Ovary (tissue), 9 donors: ENCODE data around the gene MEF2C. TPM values are rescaled to one million over a fixed set of nuclear protein-coding genes. Genes with fewer than 3 reads are reported as not detected.

Source experiments
- DNase-seq, 5 donors: peaks; one replicate each; pipeline ENCODE4 v3.0.0-alpha.2; 2019 to 2020
- H3K27ac ChIP-seq, 2 donors: fragments of 200-600 bp; one replicate each; pipeline versions ENCODE4 v1.5.1 to v1.8.0; 2019 to 2022
- H3K27me3 ChIP-seq: fragments of 200-600 bp; one replicate; pipeline ENCODE4 v1.8.0; 2022
- H3K36me3 ChIP-seq: fragments of 200-600 bp; sonication (generic); one replicate; pipeline ENCODE4 v1.5.1; 2019
- H3K4me1 ChIP-seq: one replicate; pipeline ENCODE4 v1.8.1; 2013; ENCODE audit warnings: mild to moderate bottlenecking, moderate library complexity; ENCODE audit not compliant: insufficient read depth
- H3K4me3 ChIP-seq: fragments of 200-600 bp; sonication (generic); one replicate; pipeline ENCODE4 v1.5.1; 2017
- H3K9me3 ChIP-seq, 2 donors: fragments of 200-600 bp in 1 of 2; sonication (generic) in 1 of 2; one replicate each; pipeline versions ENCODE4 v1.5.1 to v1.8.1; 2013 to 2019; ENCODE audit warnings: mild to moderate bottlenecking in 1 of 2, moderate library complexity in 1 of 2
- EP300 ChIP-seq: sonication (generic); formaldehyde crosslinking; IDR thresholded peaks from one replicate; pipeline ENCODE4 v1.6.1; 2017; ENCODE audit warnings: antibody characterized with exemption
- POLR2A ChIP-seq: fragments of 450-650 bp; IDR thresholded peaks from one replicate; pipeline ENCODE4 v1.6.1; 2017; ENCODE audit warnings: antibody characterized with exemption, mild to moderate bottlenecking, moderate library complexity
- WGBS, 3 donors: extraction: QIAGEN DNeasy Blood & Tissue Kit in 1 of 3; methylation state at CpG; one replicate each; pipeline versions ENCODE4 v1.1.5 to v1.1.7; 2013 to 2017; 5-methylcytosine and 5-hydroxymethylcytosine counted together
- intact Hi-C, 4 donors: fragments of 100-400 bp; cut with DNase I; formaldehyde crosslinking; loops; one replicate each; pipeline versions ENCODE4 v1.11.0 to v1.15.1; 2022 to 2023
- polyA plus RNA-seq, 2 donors: library from polyadenylated mRNA; stranded (reverse); fragments of 200-250 nt in 1 of 2; fragments of 350-450 nt in 1 of 2; fragmentation: Illumina TruSeq in 1 of 2; extraction: RNeasy Lipid Tissue Mini Kit (QIAGEN cat#74804) in 1 of 2; gene quantifications; one replicate each; pipeline ENCODE4 v1.2.3, GENCODE V29; 2013 to 2014
- total RNA-seq, 7 donors: library from RNA; depleted of rRNA in 2 of 7; stranded (reverse); fragments of >200 nt in 2 of 7; fragmentation: NEBNext Ultra II Directional in 3 of 7; extraction: Animal tissue kit (Norgen Biotek cat#: 25700) in 3 of 7; gene quantifications; one replicate each; pipeline versions ENCODE4 v1.1.0 to v1.2.4, GENCODE V29; 2016 to 2023
- TF ChIP-seq, protein P1 (sequence below), 3 donors: fragments of 450-650 bp in 2 of 3; fragments of 200-600 bp in 1 of 3; IDR thresholded peaks; one replicate each; pipeline versions ENCODE4 v1.5.1 to v1.8.0; 2016 to 2022; ENCODE audit warnings: antibody characterized with exemption in 3 of 3, mild to moderate bottlenecking in 1 of 3
- donor health status: DM: no; HTN: no; CAD: no; lungs with moderate emphysema.
- donor health status: DM: no; HTN: no; CAD: no.
- donor health status: Bipolar disorder and iron deficiency.
- donor health status: DM: yes; HTN: yes; CAD: no.
- donor health status: DM: no; HTN: no; CAD: no.
- donor health status: DM: yes; HTN: yes; CAD: no.

MEF2C gene
- total and polyA plus RNA-seq, 9 donors = 27.2 to 91.4 (median 73.8) TPM

DNA sequence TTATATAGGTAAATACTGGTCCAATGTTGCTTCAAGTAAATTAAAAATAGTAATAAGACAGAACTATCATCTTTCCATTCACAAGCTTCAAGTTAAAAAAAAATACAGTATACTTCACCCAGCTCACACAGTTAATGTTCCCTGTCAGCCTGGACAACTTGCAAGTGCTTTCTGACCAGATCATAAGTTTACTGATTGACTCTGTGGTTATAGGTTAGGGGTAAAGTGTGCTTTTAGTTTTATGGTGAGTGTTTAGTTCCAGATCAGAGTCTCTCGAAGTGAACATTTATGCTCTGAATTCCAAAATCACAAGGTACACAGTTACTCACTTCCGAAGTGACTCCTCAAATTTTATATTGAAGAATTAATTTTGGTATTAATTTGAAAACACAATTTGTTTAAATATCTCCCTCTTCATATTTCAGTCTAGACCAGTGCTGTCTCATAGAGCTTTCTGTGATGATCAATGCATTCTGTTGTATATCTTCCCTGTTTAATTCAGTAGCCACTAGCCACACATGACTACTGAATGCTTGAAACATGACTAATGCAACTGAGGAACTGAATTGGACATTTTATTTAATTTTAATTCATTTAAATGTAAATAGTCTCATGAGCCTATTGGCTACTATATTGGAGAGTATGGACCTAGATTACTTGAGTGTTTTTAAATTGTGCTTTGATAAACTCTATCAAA is 90.7 kb downstream of the MEF2C start:
- no peaks in the 10 kb centered on the region for H3K4me1 ChIP-seq
- H3K36me3 ChIP-seq = no peaks in the 10 kb centered on the region
- no peak overlapping the region for H3K27ac ChIP-seq
- no peaks in the 10 kb centered on the region for H3K27me3 ChIP-seq
- 62 to 91% (median 89%) methylated on average over 2 of the region's 2 CpGs for WGBS, 3 donors
- DNase-seq = no peak
- intact Hi-C loops = no loop called here
- H3K4me3 ChIP-seq = no peak overlapping the region
- no peak for TF ChIP-seq EP300
- TF ChIP-seq, protein P1, sequence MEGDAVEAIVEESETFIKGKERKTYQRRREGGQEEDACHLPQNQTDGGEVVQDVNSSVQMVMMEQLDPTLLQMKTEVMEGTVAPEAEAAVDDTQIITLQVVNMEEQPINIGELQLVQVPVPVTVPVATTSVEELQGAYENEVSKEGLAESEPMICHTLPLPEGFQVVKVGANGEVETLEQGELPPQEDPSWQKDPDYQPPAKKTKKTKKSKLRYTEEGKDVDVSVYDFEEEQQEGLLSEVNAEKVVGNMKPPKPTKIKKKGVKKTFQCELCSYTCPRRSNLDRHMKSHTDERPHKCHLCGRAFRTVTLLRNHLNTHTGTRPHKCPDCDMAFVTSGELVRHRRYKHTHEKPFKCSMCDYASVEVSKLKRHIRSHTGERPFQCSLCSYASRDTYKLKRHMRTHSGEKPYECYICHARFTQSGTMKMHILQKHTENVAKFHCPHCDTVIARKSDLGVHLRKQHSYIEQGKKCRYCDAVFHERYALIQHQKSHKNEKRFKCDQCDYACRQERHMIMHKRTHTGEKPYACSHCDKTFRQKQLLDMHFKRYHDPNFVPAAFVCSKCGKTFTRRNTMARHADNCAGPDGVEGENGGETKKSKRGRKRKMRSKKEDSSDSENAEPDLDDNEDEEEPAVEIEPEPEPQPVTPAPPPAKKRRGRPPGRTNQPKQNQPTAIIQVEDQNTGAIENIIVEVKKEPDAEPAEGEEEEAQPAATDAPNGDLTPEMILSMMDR (IDR thresholded peaks at IDR 0.05) = no peak
- TF ChIP-seq POLR2A = no peak
- H3K9me3 ChIP-seq = no peaks in the 10 kb centered on the region

DNA sequence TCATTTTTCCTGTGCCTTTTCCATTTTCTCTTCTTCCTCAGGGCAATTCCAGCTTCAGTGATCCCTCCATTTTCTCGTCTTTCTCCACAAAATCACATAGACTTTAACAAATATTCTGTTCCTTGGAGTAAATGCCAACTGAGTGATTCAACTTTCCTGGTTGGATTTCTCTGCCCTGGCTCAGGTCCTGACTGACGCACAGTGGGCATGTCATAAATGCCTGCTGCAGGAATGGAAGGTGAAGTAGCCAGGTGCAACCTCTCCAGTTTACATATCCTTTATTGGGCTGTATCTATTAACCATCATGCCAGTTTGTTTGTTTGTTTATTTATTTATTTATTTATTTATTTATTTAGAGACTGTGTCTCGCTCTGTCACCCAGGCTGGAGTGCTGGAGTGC is 95.1 kb downstream of the MEF2C start:
- TF ChIP-seq EP300 (no peak), POLR2A (no peak)
- TF ChIP-seq, protein P1 (IDR thresholded peaks at IDR 0.05) = no peak
- intact Hi-C loops = no loop called here

DNA sequence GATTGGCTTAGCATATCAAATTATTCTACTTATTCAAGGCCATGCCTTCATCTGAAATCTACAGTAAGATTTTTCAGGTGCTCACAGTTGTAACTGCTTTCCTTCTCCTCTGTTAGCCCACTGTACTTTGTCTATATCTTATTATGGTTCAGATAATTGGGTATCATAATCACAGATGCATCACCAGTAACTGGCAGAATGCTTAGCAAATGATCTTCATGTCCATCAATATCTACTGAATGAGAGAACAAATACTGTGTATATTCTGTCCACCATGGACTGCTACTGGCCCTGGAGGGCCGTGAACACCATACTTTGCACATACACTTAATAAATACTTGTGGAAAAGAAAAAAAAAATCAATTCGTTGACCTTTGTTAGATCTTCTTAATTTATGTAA is 96.2 kb downstream of the MEF2C start:
- no peaks in the 10 kb centered on the region for H3K9me3 ChIP-seq
- no peak for DNase-seq
- H3K27me3 ChIP-seq = no peaks in the 10 kb centered on the region
- 85 to 91% (median 87%) methylated on average over 2 of the region's 2 CpGs for WGBS, 3 donors
- TF ChIP-seq, protein P1 (IDR thresholded peaks at IDR 0.05) = no peak
- TF ChIP-seq POLR2A = no peak
- no peak for TF ChIP-seq EP300
- no peak overlapping the region for H3K4me3 ChIP-seq
- intact Hi-C loops = no loop called here
- H3K4me1 ChIP-seq = peaks cover 2% of the 10 kb centered on the region
- H3K27ac ChIP-seq = peak overlapping the region in 1 of 2 donors; percentile 49
- H3K36me3 ChIP-seq = no peaks in the 10 kb centered on the region

More for the DNA sequence above, 95.1 kb downstream of the MEF2C start:
- Histone ChIP-seq H3K36me3 (no peaks in the 10 kb centered on the region), H3K27ac (no peak overlapping the region), H3K27me3 (no peaks in the 10 kb centered on the region), H3K4me1 (no peaks in the 10 kb centered on the region), H3K4me3 (no peak overlapping the region), H3K9me3 (no peaks in the 10 kb centered on the region)
- WGBS, 3 donors = 89 to 93% (median 91%) methylated on average over 3 of the region's 3 CpGs
- no peak for DNase-seq

DNA sequence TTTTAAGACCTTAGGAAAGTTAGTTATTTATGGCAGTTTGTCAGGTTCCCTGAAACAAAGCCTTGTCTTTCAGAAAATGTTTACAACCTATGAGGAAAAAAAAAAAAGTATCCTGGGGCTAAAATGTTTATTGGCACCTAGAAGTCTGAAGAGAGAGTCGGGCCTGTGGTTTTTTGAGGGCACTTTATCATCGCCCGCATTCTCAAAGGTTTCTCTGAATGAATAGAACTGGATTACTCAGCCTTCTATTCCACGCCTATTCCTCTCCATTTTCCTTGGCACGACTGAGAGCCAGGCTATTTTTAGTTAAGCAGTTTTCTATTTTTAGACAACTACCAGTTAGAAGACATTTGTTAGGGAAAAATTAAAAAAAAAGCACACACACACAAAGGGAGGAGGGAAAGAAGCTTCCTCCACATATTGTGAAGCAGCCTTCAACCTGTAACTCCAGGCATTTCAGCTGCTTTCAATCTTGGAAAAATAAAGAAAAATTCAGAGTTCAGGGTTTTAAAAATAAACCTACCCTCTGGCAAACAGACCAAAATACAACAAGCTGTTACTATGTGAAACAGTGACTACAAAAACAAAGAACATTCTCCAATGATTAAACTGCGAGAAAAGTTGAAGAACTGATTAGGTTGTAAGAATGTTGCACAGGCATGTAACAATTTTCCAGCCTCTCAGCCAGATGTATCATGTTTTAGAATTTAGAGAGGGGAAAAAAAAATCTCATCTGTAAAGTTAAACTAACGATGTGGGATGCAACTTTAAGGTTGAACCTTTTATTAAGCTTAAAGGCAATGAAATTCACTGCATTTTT is 97.0 kb downstream of the MEF2C start:
- no peak overlapping the region for H3K4me3 ChIP-seq
- TF ChIP-seq POLR2A (no peak), EP300 (no peak)
- TF ChIP-seq, protein P1 (IDR thresholded peaks at IDR 0.05) = no peak
- no peaks in the 10 kb centered on the region for H3K9me3 ChIP-seq
- no peaks in the 10 kb centered on the region for H3K36me3 ChIP-seq
- peaks cover 2% of the 10 kb centered on the region for H3K4me1 ChIP-seq
- DNase-seq = peak in 4 of 5 donors; percentile 28 to 62 (median 42)
- H3K27me3 ChIP-seq = no peaks in the 10 kb centered on the region
- H3K27ac ChIP-seq = peak overlapping the region; percentile 49 to 50
- WGBS, 3 donors = 0 to 2% (median 0%) methylated on average over 7 of the region's 7 CpGs
- intact Hi-C loops = no loop called here
